HG02938 (cell line): ENCODE measurements around the gene HDAC4.
"Not testable (repeated sequence)": the region's sequence is repeated elsewhere in the genome, so short reads cannot be mapped to it uniquely, and the experiment has no call there.

Source experiments
- ATAC-seq: cut with Tn5 transposase; IDR thresholded peaks from one replicate; pipeline ENCODE4 v1.9.1; 2021; ENCODE audit warnings: mild to moderate bottlenecking, moderate library complexity; ENCODE audit not compliant: unreplicated experiment

HDAC4 gene

GRCh38 chr2:239181903-239182581, 218.8 kb downstream of the HDAC4 start:
- ATAC-seq, result no peak

GRCh38 chr2:239181074-239181902, 219.5 kb downstream of the HDAC4 start:
- ATAC-seq, result no peak

GRCh38 chr2:239180526-239181073, 220.2 kb downstream of the HDAC4 start:
- no peak for ATAC-seq

DNA sequence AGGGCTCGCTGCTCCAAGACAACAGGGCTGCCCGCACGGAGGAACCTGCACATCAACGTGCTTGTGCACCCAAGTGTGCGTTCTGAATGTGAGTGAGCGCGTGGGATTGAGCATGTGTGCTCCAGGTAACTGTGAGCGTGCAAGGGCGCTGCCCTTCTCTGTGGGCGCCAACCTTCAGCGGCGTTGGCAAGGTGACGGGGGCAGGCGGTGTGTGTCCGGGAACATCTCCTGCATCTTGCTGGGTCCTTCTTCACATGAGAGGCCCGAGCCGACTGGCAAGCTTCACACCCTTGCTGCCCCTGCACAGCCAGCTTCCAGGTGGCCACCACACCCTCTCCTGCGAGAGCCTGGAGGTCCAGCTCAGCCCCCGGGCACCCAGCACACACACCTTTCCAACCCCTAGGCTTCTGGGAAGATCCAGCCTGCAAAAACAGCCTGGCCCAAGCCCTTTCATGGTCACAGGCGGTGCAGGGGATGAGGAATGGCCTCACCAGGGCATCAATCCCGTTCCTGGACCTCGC, 220.9 kb downstream of the HDAC4 start:
- no peak for ATAC-seq

DNA sequence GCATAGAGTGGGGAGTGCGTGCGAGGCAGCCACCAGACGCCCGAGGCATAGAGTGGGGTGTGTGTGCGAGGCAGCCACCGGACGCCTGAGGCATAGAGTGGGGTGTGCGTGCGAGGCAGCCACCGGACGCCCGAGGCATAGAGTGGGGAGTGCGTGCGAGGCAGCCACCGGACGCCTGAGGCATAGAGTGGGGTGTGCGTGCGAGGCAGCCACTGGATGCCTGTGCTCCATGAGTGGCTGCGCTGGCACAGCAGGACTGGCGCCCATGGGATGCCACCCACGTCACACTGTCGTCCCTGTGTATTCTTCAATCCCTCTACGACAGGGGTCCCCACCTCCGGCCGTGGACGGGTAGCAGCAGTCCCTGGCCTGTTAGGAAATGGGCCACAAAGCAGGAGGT, 221.9 kb downstream of the HDAC4 start:
- ATAC-seq, result no peak

- no peak for ATAC-seq
These were observed 222.3 kb downstream of the HDAC4 start for GRCh38 chr2:239178484-239178883.

DNA sequence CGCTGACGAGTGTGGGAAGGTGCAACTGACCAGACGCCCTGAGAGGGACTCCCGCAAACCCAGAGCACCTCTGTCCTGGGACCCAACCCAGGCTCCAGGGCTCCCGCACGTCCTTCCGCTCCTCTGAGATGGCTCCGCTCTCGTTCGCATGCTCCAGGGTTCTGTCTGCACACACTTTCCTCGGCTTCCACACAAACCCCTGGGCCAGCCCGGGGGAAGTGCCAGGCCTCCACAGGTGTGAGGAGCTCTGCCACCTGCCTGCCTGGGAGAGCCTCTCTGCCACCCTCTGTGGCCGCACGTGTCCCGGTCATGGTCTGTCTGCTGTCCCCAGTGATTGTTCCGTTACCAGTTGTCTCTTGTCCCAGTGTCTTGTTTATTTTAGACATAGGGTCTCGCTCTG, 222.9 kb downstream of the HDAC4 start:
- ATAC-seq, result no peak

GRCh38 chr2:239177325-239177724, 223.5 kb downstream of the HDAC4 start:
- no peak for ATAC-seq

DNA sequence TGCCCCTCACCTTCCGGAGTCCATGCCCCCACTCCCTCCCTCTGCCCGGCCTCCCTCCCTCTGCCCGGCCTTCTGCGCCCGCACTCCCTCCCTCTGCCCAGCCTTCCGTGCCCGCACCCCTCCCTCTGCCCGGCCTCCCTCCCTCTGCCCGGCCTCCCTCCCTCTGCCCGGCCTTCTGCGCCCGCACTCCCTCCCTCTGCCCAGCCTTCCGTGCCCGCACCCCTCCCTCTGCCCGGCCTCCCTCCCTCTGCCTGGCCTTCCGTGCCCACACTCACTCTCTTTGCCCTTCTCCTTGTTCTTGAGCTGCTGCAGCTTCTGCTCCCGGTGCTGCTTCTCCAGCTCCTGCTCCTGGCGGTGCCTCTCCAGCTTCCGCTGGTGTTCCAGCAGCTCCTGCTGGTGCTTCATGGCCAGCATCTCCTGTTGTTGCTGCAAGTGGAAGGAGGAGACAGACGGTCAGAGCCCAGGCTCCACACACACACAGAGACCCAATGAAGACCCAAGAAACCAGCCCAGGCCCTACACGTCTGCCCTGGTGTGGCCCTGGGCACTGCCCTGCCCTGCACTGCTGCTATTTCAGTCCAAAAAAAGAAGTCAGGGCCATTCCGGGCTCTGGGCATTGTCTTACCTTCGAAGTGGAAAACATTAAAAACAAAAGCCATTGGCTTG, 224.5 kb downstream of the HDAC4 start:
- not testable (repeated sequence) for ATAC-seq

DNA sequence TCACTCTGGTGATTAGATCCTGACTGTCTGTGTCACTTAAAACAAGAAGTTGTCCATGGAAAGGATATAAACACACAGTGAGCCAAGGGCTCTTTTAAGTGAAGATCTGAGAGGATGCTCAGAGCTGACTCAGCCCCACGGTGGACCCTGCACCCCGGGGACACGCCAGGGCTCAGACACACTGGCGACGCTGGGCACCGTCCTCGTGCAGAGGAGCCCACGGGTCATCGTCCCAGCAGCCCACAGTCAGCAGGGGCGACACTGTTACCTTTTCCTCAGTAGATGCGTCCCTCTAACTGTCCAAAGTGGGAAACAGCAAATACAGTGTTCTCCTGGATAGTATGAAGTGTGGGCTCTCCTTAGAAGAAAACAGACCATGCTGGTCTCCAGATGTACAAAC, 225.6 kb downstream of the HDAC4 start:
- ATAC-seq, result no peak

DNA sequence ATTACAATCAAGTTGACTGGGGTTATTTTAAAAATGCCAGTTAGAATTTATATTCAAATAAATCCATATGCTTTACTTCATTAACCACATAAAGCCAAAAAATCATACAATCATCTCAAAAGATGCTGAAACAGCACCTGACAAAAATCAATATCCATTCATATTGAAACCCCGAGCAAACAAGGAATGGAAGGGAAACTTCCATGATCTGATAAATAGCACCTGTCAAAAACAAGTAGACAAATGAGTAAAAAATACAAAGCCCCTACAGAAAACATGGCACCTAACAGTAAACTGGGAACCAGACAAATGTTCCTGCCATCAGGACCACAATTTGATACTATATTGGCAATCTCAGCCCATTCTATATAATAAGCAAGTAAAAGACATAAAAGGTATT, 227.5 kb downstream of the HDAC4 start:
- no peak for ATAC-seq

GRCh38 chr2:239171643-239172042, 229.2 kb downstream of the HDAC4 start:
- no peak for ATAC-seq

GRCh38 chr2:239169311-239170048, 231.3 kb downstream of the HDAC4 start:
- ATAC-seq, result no peak

DNA sequence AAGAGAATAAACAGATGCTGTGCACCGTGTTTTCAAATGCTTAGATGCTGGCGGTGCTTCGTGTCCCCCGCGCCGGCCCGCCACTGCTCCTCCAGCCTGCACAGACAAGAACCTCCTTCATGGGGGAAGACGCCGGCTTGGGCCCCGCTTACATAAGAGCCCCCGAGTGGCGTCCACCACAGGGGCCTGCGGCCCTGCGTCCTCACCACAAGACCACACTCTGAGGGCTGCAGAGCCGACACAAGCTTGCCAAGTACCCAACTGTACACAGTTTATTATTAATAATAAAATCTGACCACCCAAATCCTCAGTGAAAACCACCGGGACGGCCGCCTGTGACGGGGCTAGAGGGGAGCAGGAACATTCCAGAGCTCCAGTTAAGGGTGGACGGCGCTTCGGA, 232.2 kb downstream of the HDAC4 start:
- no peak for ATAC-seq

- ATAC-seq, result no peak
These were observed 232.9 kb downstream of the HDAC4 start for GRCh38 chr2:239167766-239168444.

DNA sequence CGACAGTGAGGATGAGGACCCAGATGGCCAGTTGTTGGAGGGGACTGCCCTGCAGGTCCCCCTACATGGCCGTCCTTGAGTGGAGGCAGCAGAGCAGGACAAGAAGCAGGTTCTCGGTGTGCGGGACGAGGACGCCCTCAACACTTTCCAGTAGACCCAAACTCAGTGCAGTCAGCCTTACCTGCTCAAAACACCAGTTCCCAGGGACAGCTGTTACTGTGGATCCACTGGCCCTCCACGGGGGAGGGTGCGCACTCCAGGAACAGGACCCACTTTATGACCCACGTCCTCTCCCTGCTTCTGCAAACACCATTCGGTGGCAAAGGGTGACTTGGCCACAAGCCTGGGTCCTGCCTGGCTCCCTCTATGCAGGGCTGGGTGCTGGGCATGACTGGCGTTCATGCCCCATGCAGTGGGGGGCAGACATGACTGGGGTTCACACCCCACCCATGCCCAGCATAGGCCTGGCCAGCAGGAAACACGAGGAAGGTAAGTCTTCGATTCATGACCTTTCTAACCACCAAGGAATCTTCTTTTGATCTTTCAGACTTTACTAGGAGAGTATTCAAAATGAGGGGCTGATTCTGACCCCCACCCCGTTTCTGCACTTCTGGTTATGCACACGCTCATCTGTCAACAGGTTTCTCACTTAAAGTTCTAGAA, 233.7 kb downstream of the HDAC4 start:
- ATAC-seq, result no peak

DNA sequence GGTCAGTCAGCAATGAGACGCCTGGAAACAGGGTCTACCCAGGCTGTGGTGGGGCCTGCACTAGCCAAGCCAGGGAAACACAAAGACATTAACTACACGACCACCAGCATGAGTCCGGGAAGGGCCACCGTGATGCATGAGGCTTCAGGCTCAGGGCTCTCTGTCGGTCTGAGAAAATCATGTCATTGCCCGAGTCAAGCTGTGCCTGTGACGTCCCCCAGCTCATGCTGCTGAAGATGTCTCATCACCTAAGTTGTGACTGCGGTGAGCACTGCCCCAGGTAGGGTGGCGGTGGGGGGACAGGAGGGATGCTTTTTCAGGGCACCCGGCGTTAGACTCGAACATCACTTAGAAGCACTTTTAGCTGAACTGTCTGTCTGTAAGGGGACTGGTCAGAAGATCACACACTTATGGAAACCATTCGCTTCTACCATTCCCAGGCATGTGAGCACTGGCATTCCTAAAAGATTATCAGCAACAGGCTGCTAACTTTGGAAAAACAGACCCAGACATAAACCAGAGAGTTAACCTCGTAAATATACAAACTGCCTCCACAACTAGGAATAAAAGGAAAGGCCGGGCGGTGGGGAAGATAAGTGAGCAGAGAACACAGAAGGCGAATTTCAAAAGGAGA, 234.5 kb downstream of the HDAC4 start:
- no peak for ATAC-seq

- ATAC-seq, result no peak
These were observed 235.5 kb downstream of the HDAC4 start for GRCh38 chr2:239165206-239165831.
